Measurements from ENCODE around the gene BCL2L12. TPM values are rescaled to one million over a fixed set of nuclear protein-coding genes. Genes with fewer than 3 reads are reported as not detected.

BCL2L12 gene
- total RNA-seq, 3 donors from 2014 or later, result 9.6 to 20.8 (median 16.3) TPM

GRCh38 chr19:49678985-49679770 lies 13.4 kb downstream of the BCL2L12 start:
- intact Hi-C loops (cut with DNase I, micrococcal nuclease), result no loop called here
- ATAC-seq (no peak), DNase-seq (peak in 1 of 3 donors; percentile 57)
- TF ChIP-seq CTCF (IDR thresholded peaks at IDR 0.05), result no peak
- peaks cover 27% of the 10 kb centered on the region for H3K4me1 ChIP-seq (ENCODE audit: low read depth)
- no peaks in the 10 kb centered on the region for H3K9me3 ChIP-seq
- peaks cover 6% of the 10 kb centered on the region for H3K36me3 ChIP-seq (ENCODE audit: low read depth)
- H3K4me3 ChIP-seq, result no peak overlapping the region

- H3K9me3 ChIP-seq, result no peaks in the 10 kb centered on the region
Measured at GRCh38 chr19:49679771-49680413, 14.2 kb downstream of the BCL2L12 start.

GRCh38 chr19:49680421-49681351 lies 15.0 kb downstream of the BCL2L12 start:
- Histone ChIP-seq H3K36me3 (ENCODE audit: low read depth) (peaks cover 6% of the 10 kb centered on the region), H3K4me1 (ENCODE audit: low read depth) (peaks cover 27% of the 10 kb centered on the region), H3K4me3 (no peak overlapping the region), H3K9me3 (no peaks in the 10 kb centered on the region)
- TF ChIP-seq CTCF (IDR thresholded peaks at IDR 0.05), result peak; percentile 100
- peak; percentile 91 to 96 (median 95) for DNase-seq
- intact Hi-C loops (cut with DNase I, micrococcal nuclease), result loop anchor here in 1 of 2 donors (10.0 kb wide), 1 partner anchor 96 kb away; the partner anchor contains the start of genes NOSIP and PRRG2
- ATAC-seq, result peak; percentile 49

More at GRCh38 chr19:49679771-49680413, 14.2 kb downstream of the BCL2L12 start:
- TF ChIP-seq CTCF (IDR thresholded peaks at IDR 0.05), result no peak
- Histone ChIP-seq H3K4me3 (no peak overlapping the region), H3K4me1 (ENCODE audit: low read depth) (peaks cover 27% of the 10 kb centered on the region), H3K36me3 (ENCODE audit: low read depth) (peaks cover 6% of the 10 kb centered on the region)
- DNase-seq (peak in 1 of 3 donors; percentile 52), ATAC-seq (no peak)
- intact Hi-C loops (cut with DNase I, micrococcal nuclease), result loop anchor here in 1 of 2 donors (10.0 kb wide), 1 partner anchor 95 kb away; the partner anchor contains the start of genes NOSIP and PRRG2

DNA sequence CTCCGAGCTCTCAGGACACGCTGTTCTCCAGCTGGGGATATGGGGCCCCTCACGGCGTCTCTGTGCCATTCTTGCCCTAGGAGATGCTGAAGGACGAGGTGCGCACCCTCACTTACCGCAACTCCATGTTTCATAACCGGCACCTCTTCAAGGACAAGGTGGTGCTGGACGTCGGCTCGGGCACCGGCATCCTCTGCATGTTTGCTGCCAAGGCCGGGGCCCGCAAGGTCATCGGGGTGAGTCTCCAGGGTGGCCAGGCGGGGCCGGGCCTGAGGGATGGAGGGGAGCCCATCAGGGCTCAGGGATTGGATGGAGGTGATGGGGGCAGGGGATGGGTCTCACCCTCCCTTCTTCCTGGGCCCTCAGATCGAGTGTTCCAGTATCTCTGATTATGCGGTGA lies 16.1 kb downstream of the BCL2L12 start:
- Histone ChIP-seq H3K4me1 (ENCODE audit: low read depth) (peaks cover 23% of the 10 kb centered on the region), H3K4me3 (no peak overlapping the region), H3K9me3 (no peaks in the 10 kb centered on the region), H3K36me3 (ENCODE audit: low read depth) (peaks cover 3% of the 10 kb centered on the region)
- intact Hi-C loops (cut with DNase I, micrococcal nuclease), result loop anchor here in 1 of 2 donors (10.0 kb wide), 1 partner anchor 97 kb away; the partner anchor contains the start of genes NOSIP and PRRG2
- TF ChIP-seq CTCF (IDR thresholded peaks at IDR 0.05), result no peak
- DNase-seq, result peak in 1 of 3 donors; percentile 59
- ATAC-seq, result no peak

GRCh38 chr19:49682274-49682673 lies 16.5 kb downstream of the BCL2L12 start:
- H3K4me3 ChIP-seq, result no peak overlapping the region
- TF ChIP-seq CTCF (IDR thresholded peaks at IDR 0.05), result no peak
- H3K4me1 ChIP-seq (ENCODE audit: low read depth), result peaks cover 22% of the 10 kb centered on the region
- no peaks in the 10 kb centered on the region for H3K9me3 ChIP-seq
- DNase-seq, result no peak
- intact Hi-C loops (cut with DNase I, micrococcal nuclease), result loop anchor here in 1 of 2 donors (10.0 kb wide), 1 partner anchor 97 kb away; the partner anchor contains the start of genes NOSIP and PRRG2
- no peaks in the 10 kb centered on the region for H3K36me3 ChIP-seq (ENCODE audit: low read depth)
- ATAC-seq, result no peak

Data from mucosa of descending colon (tissue), 3 donors.